AG04450 (cell line): Measurements from ENCODE around the gene ZNF267. TPM values are rescaled to one million over a fixed set of nuclear protein-coding genes. Genes with fewer than 3 reads are reported as not detected.

Experiments used
- CTCF ChIA-PET: fragments of 300-600, 350-600 bp; formaldehyde crosslinking; extraction: SDS; loops from one replicate; lab custom pipeline; 2022; ENCODE audit warnings: antibody characterized with exemption, inconsistent platforms; lab: Charles Lee
- POLR2A ChIA-PET: fragments of 350-600 bp; formaldehyde crosslinking; extraction: SDS; loops from one replicate; lab custom pipeline; 2021; ENCODE audit warnings: antibody characterized with exemption, inconsistent platforms; lab: Yijun Ruan, JAX
- DNase-seq: peaks from one replicate; pipeline ENCODE4 v3.0.0-alpha.2; 2011; ENCODE audit warnings: low read depth, low spot score
- H3K27ac ChIP-seq: one replicate; pipeline ENCODE4 v1.5.1; 2012; ENCODE audit warnings: low read depth, low read length, control low read depth
- H3K27me3 ChIP-seq: one replicate; pipeline ENCODE4 v1.6.0; 2012; ENCODE audit warnings: low read length; ENCODE audit not compliant: control insufficient read depth, insufficient read depth
- H3K4me3 ChIP-seq: 2 replicates; pipeline ENCODE4 v1.5.1; 2011; ENCODE audit warnings: mild to moderate bottlenecking, low read depth, low read length, control low read depth
- H3K9me3 ChIP-seq: 2 replicates; pipeline ENCODE4 v1.5.1; 2012; ENCODE audit warnings: low read length; ENCODE audit not compliant: control insufficient read depth, insufficient read depth
- CTCF ChIP-seq: IDR thresholded peaks from 2 replicates; pipeline ENCODE4 v1.5.1; 2011; ENCODE audit warnings: low read depth, low read length, control low read depth, inconsistent platforms
- polyA plus RNA-seq: library from polyadenylated mRNA; depleted of rRNA; stranded (reverse); fragments of >200 nt; gene quantifications from 2 replicates; pipeline ENCODE4 v1.2.3, GENCODE V29; 2011

The ZNF267 gene
- polyA plus RNA-seq, 1 experiment, result 6.8 TPM

GRCh38 chr16:31869511-31870201, 4.0 kb upstream of the ZNF267 start:
- ChIA-PET POLR2A (interaction anchor here (0.7 to 1.8 kb wide), 2 partner anchors 157 to 667 kb away, joined by 4 read pairs; partner anchors contain the start of gene PYCARD), CTCF (interaction anchor here (0.6 to 2.3 kb wide), 14 partner anchors 8 to 917 kb away, joined by 3 to 39 read pairs (median 6); partner anchors contain the start of genes HSD3B7 and TRIM72)
- Histone ChIP-seq H3K27me3 (no peaks in the 10 kb centered on the region), H3K9me3 (no peaks in the 10 kb centered on the region; the same call in 1 of the 2 replicates), H3K4me3 (no peak overlapping the region), H3K27ac (peak overlapping the region; percentile 61)
- TF ChIP-seq CTCF, result no peak
- peak; percentile 42 for DNase-seq

GRCh38 chr16:31870809-31871208, 2.8 kb upstream of the ZNF267 start:
- ChIA-PET CTCF (no interaction called here), POLR2A (no interaction called here)
- no peak for TF ChIP-seq CTCF

GRCh38 chr16:31871510-31871909, 2.1 kb upstream of the ZNF267 start:
- Histone ChIP-seq H3K4me3 (no peak overlapping the region), H3K27me3 (no peaks in the 10 kb centered on the region), H3K27ac (no peak overlapping the region), H3K9me3 (no peaks in the 10 kb centered on the region; the same call in 1 of the 2 replicates)
- ChIA-PET CTCF (no interaction called here), POLR2A (no interaction called here)
- no peak for TF ChIP-seq CTCF
- DNase-seq, result no peak

More at GRCh38 chr16:31870809-31871208, 2.8 kb upstream of the ZNF267 start:
- no peaks in the 10 kb centered on the region; the same call in 1 of the 2 replicates for H3K9me3 ChIP-seq
- H3K27me3 ChIP-seq, result no peaks in the 10 kb centered on the region
- no peak overlapping the region for H3K27ac ChIP-seq
- no peak for DNase-seq
- no peak overlapping the region for H3K4me3 ChIP-seq

- ChIA-PET POLR2A (no interaction called here), CTCF (interaction anchor here (1.4 to 1.5 kb wide), 2 partner anchors 10 to 887 kb away, joined by 3 to 4 read pairs; no protein-coding TSS in a partner anchor)
- no peaks in the 10 kb centered on the region for H3K27me3 ChIP-seq
- TF ChIP-seq CTCF, result no peak
- no peak overlapping the region for H3K4me3 ChIP-seq
- DNase-seq, result no peak
- no peaks in the 10 kb centered on the region; the same call in 1 of the 2 replicates for H3K9me3 ChIP-seq
- no peak overlapping the region for H3K27ac ChIP-seq
These were observed 1.4 kb upstream of the ZNF267 start for GRCh38 chr16:31872201-31872600.
